ENCODE data around the gene SYNCRIP. TPM values are rescaled to one million over a fixed set of nuclear protein-coding genes. Genes with fewer than 3 reads are reported as not detected.
A peak's percentile ranks its signal among the peaks of the same experiment; 100 is the strongest.
"Not testable (repeated sequence)": the region's sequence is repeated elsewhere in the genome, so short reads cannot be mapped to it uniquely, and the experiment has no call there.

SYNCRIP gene
- polyA plus RNA-seq, 5 donors = 127 to 199 (median 164) TPM

DNA sequence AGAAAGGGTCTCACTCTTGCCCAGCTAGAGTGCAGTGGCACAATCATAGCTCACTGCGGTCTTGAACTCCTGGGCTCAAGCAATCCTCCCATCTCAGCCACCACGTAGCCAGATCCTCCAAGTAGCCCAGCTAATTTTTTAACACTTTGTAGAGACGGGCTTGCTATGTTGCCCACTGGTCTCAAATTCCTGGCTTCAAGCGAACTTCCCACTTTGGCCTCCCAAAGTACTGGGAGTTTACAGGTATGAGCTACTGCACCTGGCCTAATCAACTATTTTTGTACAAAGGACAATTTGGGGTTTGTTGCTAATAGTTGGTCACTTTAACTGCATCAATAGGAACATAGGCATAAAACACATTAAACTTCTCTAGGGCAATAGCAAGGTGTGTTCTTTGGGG, 29.9 kb upstream of the SYNCRIP start:
- no peak for DNase-seq

DNA sequence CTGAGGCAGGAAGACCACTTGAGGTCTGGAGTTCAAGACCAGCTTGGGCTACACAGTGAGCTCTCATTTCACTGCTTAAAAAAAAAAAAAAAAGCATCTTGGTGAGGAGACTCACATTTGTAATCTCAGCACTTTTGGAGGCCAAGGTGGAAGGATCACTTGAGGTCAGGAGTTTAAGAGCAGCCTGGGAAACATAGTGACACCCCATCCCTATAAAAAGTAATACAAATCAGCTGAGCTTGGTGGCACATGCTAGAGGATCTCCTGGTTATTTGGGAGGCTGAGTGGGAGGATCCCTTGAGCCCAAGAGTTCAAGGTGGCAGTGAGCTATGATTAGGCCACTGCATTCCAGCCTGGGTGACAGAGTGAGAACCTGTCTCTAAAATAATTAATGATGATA, 29.4 kb upstream of the SYNCRIP start:
- no peak for DNase-seq

DNA sequence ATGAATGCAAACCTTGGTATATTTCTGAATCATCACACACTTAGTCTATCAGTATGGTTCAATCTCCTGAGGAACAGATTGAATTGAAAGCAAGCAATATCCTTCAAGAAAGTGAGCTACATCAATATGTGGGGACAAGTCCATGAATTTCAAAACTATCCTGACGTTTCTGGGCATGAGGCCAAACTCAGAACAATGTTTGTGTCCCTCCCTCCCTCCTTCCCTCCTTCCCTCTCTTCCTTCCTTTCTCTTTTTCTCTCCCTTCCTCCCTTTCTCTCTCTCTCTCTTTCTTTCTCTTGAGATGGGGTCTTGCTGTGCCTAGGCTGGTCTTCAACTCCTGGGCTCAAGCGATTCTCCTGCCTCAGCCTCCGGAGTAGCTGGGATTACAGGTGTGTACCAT, 27.9 kb upstream of the SYNCRIP start:
- no peak for DNase-seq

DNA sequence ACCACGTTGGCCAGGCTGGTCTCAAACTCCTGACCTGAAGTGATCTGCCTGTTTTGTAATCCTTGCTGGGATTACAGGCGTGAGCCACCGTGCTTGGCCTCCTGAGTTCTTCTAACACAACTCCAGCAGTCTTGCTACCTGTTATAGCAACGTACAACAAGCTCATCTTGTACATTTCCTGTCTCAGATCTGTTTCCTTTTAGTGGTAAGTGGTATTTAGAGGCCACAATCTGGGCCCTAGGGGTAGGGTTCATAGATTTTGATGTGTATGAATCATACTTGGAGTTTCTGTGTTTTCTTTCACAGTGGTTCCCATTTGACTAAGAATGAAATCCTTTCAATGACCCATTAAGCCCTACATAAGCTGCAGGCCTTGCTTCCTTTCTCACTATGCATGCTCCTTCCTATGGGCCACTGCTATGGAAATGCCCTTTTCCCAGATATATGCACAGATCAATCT, 27.1 kb upstream of the SYNCRIP start:
- DNase-seq = no peak

DNA sequence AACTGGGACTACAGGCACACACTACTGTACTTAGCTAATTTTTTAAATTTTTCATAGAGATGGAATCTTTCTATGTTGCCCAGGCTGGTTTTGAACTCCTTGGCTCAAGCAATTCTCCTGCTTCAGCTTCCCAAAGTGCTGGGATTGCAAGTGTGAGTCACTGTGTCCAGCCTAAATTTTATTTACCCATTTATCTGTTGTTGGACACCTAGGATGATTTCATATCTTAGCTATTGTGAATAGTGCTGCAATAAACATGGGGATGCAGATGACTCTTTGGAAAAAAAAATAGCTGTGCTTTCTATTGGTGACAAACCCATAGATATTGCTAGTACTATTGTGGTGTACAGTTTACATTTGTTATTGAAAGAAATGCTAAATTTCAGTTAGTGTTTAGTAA, 19.6 kb upstream of the SYNCRIP start:
- no peak for DNase-seq

DNA sequence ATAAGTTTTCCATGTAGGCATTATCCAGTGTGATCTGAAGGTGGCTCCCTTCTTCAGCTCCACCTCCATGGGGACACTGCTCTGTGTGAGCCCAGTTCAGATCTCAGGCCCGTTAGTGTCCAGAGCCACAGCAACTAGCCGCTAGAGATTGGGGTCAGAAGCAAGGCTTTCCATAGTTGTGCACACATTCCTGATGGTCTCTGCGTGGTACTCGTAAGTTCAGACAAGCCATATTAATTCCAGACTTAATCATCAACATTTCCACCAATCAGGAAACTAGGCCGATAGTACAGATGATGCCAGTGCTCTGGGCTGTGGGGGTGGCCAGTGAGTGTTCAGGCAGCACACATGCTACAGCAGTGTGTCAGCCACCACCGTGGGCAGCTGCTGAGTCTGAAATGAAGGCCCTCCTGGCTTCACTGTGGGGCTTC, 17.5 kb upstream of the SYNCRIP start:
- no peak for DNase-seq

DNA sequence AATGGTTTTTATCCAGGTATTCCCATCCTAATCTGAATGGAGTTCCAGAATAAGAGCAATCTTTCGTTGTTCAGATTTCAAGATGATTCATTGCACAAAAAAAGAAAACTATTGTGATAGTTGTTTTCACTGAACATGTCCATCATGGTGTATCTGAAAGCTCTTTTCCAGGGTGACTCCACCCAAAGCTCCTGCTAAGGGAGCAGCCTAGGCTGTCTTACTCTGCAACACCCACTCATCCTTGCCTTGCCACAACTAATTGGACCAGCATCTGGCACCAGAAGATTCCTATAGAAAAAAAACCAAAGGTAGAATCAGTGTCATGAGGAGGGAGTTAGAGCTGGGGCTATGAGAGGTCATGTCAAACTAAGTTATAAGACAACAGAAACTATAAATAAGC, 7.9 kb upstream of the SYNCRIP start:
- DNase-seq = no peak

DNA sequence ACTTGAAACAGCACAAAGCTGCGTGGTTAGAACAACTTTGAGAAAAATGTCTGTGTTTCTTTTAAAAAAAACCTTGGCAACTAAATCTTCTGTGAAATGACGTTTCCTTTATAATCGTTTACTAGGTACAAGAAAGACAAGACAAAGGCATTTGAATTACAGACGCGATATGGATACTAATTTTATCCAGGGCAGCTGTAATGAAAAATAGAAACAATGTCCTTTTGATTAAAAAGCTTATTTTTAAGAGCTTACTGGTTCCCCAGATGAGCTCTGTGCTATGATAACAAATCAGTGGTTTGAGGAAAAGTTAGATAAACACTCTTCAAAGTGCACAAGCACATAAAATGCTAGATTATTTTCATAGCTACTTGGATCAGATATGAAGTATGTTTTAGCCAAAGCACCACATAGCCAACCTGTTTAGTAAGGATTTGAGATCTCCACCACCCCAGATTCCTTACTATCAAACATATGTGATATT, 1.6 kb upstream of the SYNCRIP start:
- DNase-seq = no peak

DNA sequence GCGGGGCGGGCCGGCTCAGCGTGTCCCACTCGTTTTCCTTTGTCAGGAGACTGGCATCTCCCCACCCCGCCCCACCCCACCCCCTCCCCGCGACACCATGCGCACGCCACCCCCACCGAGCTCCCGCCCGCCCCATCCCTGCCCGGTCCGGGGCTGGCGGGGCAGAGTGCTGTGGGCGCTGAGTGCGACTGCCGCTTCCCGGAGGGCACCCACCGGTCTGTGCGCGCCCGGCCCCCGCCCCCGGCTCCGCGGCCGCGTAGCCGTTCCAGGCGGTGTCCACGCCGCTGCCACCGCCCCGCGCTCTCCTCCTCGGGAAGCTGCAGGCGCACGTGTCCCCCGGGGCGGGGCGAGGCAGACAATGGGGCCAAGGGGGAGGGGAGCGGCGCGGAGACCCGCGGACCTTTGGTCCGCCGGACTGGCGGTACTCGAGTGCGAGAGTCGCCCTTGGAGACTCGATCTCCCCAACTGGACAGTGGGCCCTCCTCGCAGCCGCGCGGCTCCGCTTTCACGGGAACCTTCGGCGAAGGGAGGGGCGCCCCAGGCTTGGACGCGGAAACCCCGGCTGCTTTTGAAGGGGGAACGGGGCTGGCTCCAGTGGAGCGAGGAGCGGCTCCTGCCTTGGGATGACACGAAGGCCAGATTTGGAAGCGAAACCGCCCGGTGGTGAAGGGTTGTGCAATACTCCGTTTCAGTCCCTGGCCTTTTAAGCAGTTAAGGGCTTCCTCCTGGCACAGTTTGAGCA, 1.0 kb upstream of the SYNCRIP start:
- peak; percentile 93 to 94 for DNase-seq

DNA sequence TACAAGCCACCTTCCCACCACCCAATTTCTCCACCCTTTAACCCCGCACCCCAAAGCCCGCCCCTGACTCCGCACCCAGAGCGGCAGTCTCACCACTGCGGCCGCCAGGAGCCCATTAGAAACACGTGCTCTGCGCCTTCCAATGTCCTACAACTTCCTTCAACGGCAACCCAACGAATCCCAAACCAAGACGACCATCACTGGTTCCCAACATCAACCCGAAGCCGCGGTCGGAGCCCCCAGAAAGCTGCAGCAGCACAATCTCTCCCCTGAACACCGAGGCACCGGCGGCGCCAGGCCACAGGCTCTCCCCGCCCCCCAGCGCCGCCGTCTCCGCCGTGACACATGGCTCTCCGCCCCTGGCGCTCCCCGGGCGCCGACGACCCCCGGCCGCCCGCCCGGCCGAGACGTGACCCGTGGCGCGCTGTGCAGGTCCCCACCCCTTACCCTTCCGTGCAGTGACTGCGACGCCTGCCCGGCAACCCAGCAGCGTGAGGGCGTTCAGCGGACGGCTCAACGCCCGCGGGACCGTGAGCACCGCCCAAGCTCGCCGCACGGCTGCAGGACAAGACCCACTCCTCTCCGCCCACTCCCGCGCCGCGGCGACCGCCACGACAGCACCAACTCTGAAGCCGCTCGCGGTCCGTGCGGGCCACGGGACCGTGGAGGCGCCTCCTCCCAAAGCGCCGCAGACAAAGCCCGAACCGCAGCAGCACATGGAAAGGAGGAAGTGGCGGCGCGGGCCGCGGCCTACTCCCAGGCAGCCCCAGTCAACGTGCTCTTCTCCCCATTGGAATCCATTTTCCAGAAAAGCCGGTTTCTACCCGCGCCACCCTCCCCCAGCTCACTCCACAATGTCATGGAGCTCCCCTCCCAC, 551 bp downstream of the SYNCRIP start:
- DNase-seq = peak; percentile 32 to 51

DNA sequence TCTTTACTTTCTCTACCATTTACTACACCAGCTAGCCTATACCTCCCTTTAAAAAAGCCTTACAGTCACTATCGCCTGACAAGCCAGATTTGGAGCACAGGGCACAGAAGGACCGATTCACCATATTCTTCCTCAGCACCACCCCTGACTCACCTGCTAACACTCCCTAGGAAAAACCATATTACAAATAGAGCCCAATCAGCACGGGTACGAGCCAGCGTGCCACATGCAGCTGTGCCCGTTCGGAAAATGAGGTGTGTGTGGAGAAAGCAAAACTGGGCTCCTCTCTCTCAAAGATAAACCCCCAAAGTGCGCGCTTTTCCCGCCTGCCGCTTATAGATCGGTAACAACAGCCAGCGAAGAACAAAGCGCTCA, 1.2 kb downstream of the SYNCRIP start:
- DNase-seq = no peak

DNA sequence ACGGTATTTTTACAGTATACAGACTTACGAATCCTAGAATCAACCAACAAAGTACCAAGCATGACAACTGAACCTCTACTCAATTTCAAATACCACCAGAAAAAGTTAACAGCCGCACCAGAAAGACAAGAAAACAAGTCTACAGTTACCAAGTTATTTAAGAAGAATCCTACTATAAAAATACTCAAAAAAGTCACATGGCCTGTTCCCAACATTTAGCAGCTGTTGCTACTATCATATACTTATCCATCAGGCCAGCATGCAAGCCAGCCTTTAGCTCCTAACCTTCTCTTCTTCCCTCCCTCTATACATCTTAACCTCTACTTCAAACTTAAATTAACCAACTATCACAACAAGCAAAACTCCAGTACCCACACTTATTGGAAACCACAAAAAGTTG, 1.9 kb downstream of the SYNCRIP start:
- no peak for DNase-seq

DNA sequence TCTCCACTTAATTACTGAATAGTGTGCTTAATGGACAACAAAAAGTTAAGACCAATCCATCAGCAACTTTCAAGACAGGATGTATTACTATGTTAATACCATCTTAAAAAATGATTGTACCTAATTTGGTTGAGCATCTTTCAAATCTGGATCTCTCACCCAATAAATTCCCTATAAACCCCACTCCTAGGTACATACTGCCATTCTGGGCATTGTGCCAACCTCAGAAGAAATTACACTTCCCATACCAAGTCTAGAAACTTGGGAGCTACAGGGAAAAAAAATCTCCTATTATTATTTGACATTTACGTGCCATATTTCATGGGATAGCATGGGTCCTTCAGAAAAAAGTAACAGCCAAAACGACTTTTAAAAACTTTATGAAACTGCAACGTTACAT, 5.1 kb downstream of the SYNCRIP start:
- DNase-seq = no peak

DNA sequence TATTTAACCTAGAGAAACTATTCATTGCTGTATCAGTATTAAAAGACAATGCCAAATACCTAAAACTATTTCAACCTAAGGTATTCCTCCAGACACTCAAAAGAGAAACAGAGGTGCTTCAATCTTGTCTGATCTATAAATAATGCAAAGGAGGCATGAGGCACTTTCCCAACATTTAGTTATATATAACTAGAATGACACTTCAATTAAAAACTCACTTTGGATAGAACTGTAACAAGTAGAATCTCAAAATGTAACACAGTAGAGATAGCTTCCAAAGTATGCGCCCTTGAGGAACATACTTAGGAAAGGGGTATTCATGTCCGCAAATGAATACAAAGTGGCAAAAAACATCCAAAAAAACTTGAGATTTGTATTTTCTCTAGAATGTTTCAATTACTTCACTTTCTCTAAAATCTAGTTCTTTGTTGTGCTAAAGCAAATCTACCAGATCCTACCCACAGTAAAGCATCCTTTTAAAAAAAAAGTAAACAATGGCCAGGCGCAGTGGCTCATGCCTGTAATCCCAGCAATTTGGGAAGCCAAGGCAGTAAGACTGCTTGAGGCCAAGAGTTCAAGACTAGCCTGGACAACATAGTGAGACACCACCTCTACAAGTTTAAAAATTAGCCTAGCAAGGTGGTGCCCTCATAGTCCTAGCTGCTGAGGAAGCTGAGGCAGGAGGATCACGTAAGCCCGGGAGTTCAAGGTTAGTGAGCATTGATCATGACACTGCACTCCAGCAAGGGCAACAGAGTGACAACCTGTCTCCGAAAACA, 10.3 kb downstream of the SYNCRIP start:
- DNase-seq = no peak

DNA sequence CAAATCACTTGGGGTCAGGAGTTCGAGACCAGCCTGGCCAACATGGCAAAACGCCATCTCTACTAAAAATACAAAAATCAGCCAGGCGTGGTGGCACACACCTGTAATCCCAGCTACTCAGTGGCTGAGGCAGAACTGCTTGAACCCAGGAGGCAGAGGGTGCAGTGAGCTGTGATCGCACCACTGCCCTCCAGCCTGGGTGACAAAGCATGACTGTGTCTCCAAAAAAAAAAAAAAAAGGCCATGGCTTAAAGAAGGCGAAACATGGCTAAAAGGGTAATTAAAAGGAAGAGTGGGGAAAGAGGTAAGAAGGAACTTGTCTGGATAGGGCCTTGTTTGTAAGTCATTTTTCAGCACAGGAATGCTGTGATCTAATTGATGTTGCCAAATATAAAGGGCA, 11.6 kb downstream of the SYNCRIP start:
- not testable (repeated sequence) for DNase-seq

DNA sequence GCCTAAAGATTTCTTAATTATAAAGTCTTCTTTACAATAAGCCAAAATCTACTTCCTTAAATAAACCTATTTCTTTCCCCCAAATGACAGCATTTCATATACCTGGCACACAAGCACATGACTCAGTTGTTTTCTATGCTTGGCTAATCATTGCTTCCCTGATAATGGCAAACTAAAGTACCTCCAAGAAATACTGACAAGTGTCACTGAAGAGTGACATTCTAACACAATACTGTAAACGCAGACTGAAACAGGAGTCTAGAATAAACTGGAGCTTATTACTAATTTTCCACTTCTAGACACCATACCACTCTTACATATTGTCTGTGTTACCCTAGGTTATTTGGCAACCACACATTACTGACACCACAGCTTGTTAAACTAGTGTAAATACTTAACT, 14.3 kb downstream of the SYNCRIP start:
- no peak for DNase-seq

DNA sequence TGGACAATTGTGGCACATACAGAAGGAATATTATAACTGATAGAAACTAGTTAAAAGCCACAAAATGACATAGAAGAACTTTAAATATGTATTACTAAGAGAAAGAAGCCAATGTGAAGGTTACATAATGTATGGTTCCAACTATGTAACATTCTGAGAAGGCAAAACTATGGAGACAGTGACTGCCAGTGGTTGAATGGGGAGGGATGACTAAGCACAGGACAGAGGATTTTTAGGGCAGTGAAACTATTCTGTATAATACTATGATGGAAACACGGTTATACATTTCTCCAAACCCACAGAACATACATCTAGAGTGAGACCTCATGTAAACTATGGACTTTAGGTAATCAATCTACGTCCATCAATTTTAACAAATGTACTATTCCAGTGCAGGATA, 22.4 kb downstream of the SYNCRIP start:
- no peak for DNase-seq

DNA sequence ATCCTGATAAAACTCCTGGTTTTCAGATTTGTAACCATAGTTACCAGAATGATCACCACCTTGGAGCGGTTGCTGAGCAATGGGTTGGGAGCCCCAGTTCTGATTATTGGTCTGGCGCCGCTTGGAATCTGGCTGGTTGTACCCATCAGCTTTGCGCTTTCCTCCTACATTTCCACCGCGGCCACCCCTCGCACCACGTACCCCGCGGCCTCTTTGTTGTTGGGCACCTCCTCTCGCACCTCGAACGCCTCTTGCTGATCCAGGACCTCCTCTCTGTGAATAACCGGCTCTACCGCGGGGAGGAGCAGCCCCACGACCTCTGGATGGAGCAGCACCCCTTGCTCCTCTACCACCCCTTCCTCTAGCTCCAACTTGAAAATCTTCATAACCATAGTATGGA, 27.9 kb downstream of the SYNCRIP start:
- DNase-seq = no peak

DNA sequence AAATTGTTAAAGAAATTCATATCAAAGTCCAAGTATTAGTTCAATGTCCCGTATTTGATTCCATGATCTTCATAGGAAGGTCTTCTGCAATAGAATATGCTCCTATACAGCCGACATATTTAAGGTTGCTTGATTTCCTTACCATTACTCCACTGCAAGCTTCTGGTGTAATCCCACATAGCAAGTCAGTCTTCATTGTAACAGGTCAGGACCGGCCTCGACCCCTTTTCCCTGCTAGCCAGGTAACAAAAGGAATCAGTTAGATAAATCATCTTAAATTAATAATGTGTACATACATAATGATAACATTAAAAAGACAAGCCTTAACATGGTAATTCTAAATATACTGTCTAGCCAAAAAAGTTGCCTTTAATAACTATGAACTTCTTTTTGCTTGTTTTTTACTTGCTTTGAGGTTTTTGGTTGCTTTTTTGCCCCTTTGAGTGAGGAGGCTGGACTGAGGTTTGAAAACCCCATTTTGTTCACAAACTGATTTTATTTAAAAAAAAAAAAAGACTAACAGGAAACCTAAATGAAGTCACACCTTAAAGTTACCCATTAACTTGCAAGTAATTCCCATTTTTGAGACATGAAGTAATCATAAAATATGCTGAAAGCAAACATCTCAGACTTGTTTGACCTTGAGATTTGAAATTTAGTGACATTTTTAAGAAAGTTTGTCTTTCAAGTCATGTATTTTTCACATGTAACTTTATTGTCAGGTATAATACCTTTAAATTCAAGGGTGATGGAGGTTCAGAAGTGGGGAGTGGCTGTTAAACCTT, 29.8 kb downstream of the SYNCRIP start:
- no peak for DNase-seq

DNA sequence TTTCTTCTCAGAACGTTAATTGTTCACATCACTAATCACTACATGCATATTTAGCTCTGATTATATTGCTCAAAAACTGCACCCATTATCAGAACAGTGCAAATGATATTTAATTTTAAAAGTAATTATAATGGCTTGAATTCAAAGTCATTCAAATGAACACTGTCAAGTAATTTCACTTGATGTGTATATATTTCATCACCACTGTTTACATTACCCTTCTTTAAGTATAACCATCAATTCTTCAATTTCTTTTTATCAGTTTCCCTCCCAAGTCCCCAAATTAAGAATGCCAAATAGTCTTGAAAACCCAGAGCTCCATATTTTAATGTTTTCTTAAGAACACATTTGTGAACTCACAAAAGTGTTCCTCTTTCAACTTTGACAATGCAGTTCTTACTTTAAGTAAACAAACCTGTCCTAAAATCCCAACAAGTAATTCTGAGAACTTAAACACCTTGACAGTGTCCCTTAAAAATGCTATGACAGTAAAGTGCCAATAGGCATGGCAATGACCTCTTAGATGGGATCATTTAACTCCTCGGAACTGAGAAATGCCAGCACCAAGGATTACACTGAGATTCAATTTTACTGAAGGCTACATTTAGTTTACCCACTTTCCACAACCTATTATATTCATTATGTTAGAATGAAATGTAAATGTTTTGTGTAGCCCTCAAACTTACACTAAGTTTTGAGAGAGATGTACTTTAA, 32.3 kb downstream of the SYNCRIP start:
- DNase-seq = no peak

DNA sequence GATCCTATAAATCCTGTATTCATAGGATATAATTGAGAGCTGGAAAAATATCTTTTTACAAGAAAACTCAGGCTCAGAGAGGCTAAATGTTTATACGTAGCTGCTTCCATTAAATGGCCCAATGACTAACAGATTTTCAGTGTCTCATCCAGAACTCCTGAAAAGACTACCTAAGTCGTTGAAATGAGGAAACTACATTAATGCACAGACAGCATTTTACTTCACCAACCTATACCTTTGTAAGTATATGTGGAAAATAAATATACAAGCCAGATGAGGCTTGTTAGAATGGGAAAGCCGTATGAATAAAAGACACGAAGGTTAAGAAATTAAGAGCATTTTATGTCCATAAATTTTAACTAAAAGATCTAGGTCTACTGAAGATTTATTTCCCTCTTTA, 40.6 kb downstream of the SYNCRIP start:
- DNase-seq = no peak
